SK-N-SH treated with all-trans-retinoic acid at 6 μM for 48 hours (cell line): ENCODE data around the gene PROM1.

Source experiments
- ARNTL ChIP-seq: fragments of 450-650 bp; formaldehyde crosslinking; IDR thresholded peaks from 2 replicates; pipeline ENCODE4 v1.5.0; 2020; ENCODE audit warnings: low read depth, mild to moderate bottlenecking, moderate library complexity, borderline replicate concordance
- CSDC2 ChIP-seq: fragments of 250-450 bp; sonication (Bioruptor Pico); IDR thresholded peaks from 2 replicates; pipeline ENCODE4 v1.5.0; 2020; ENCODE audit warnings: mild to moderate bottlenecking, moderate library complexity
- GLIS3 ChIP-seq: fragments of 250-450 bp; sonication (Bioruptor Pico); IDR thresholded peaks from 2 replicates; pipeline ENCODE4 v1.5.0; 2020; ENCODE audit warnings: mild to moderate bottlenecking, moderate library complexity
- ISL1 ChIP-seq: fragments of 250-450 bp; sonication (Bioruptor Pico); IDR thresholded peaks from 2 replicates; pipeline ENCODE4 v2.1.2; 2022; ENCODE audit warnings: mild to moderate bottlenecking, moderate library complexity
- PPARA ChIP-seq: fragments of 250-450 bp; sonication (Bioruptor Pico); IDR thresholded peaks from 2 replicates; pipeline ENCODE4 v1.5.0; 2020; ENCODE audit warnings: mild to moderate bottlenecking, borderline replicate concordance
- RARB ChIP-seq: fragments of 250-450 bp; sonication (Bioruptor Pico); IDR thresholded peaks from 2 replicates; pipeline ENCODE4 v1.8.0; 2021; ENCODE audit warnings: mild to moderate bottlenecking, moderate library complexity
- TCF4 ChIP-seq: fragments of 250-450 bp; sonication (Bioruptor Pico); IDR thresholded peaks from 2 replicates; pipeline ENCODE4 v1.8.0; 2021; ENCODE audit warnings: mild to moderate bottlenecking, moderate library complexity, borderline replicate concordance
- TOX ChIP-seq: fragments of 250-450 bp; sonication (Bioruptor Pico); IDR thresholded peaks from 2 replicates; pipeline ENCODE4 v1.8.0; 2021; ENCODE audit warnings: mild to moderate bottlenecking, moderate library complexity, borderline replicate concordance
- ZFP3 ChIP-seq: fragments of 250-450 bp; sonication (Bioruptor Pico); IDR thresholded peaks from 2 replicates; pipeline ENCODE4 v1.5.0; 2020; ENCODE audit warnings: mild to moderate bottlenecking, moderate library complexity
- ZNF565 ChIP-seq: fragments of 450-650 bp; formaldehyde crosslinking; conservative IDR thresholded peaks from 2 replicates; pipeline ENCODE4 v1.5.0; 2020; ENCODE audit warnings: low read depth, mild to moderate bottlenecking, moderate library complexity
- ZNF70 ChIP-seq: fragments of 450-650 bp; formaldehyde crosslinking; IDR thresholded peaks from 2 replicates; pipeline ENCODE4 v1.5.0; 2020; ENCODE audit warnings: mild to moderate bottlenecking, moderate library complexity
- TF ChIP-seq, protein P1 (sequence below): fragments of 250-450 bp; sonication (Bioruptor Pico); IDR thresholded peaks from 2 replicates; pipeline ENCODE4 v1.8.0; 2020; ENCODE audit warnings: mild to moderate bottlenecking, moderate library complexity, borderline replicate concordance
- TF ChIP-seq, protein P2 (sequence below): fragments of 250-450 bp; sonication (Bioruptor Pico); IDR thresholded peaks from 2 replicates; pipeline ENCODE4 v1.5.1; 2021; ENCODE audit warnings: mild to moderate bottlenecking, moderate library complexity

DNA sequence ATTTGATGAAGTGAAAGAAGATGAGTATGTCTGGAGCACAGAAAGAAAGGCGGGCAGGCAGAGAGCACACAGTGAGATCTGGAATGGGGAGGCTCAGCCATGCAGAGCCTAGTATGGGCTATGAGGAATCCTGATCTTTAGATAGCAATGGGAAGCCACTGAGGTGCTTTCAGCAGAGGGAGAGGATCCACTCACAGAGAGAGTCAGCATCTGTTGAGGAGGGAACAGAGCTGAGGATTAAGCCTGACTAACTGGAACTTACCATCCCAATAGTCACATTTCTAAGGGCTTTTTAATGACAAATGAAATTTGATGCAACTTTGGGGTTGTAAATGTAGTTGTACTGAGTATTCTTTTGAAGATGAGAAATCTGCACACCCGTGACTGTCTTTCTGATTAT lies 100.2 kb downstream of the PROM1 start:
- TF ChIP-seq CSDC2 (CRISPR knock-in tag) (no peak), ZNF565 (CRISPR knock-in tag) (no peak), ZNF70 (CRISPR knock-in tag) (no peak), GLIS3 (CRISPR knock-in tag) (no peak), PPARA (no peak), RARB (no peak), ZFP3 (CRISPR knock-in tag) (no peak), TOX (CRISPR knock-in tag) (no peak), ISL1 (CRISPR knock-in tag) (no peak), ARNTL (no peak), TCF4 (CRISPR knock-in tag) (no peak)
- TF ChIP-seq, protein P1, sequence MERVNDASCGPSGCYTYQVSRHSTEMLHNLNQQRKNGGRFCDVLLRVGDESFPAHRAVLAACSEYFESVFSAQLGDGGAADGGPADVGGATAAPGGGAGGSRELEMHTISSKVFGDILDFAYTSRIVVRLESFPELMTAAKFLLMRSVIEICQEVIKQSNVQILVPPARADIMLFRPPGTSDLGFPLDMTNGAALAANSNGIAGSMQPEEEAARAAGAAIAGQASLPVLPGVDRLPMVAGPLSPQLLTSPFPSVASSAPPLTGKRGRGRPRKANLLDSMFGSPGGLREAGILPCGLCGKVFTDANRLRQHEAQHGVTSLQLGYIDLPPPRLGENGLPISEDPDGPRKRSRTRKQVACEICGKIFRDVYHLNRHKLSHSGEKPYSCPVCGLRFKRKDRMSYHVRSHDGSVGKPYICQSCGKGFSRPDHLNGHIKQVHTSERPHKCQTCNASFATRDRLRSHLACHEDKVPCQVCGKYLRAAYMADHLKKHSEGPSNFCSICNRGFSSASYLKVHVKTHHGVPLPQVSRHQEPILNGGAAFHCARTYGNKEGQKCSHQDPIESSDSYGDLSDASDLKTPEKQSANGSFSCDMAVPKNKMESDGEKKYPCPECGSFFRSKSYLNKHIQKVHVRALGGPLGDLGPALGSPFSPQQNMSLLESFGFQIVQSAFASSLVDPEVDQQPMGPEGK (CRISPR knock-in tag) = no peak
- TF ChIP-seq, protein P2, sequence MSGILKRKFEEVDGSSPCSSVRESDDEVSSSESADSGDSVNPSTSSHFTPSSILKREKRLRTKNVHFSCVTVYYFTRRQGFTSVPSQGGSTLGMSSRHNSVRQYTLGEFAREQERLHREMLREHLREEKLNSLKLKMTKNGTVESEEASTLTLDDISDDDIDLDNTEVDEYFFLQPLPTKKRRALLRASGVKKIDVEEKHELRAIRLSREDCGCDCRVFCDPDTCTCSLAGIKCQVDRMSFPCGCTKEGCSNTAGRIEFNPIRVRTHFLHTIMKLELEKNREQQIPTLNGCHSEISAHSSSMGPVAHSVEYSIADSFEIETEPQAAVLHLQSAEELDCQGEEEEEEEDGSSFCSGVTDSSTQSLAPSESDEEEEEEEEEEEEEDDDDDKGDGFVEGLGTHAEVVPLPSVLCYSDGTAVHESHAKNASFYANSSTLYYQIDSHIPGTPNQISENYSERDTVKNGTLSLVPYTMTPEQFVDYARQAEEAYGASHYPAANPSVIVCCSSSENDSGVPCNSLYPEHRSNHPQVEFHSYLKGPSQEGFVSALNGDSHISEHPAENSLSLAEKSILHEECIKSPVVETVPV = no peak
